ENCODE results near the gene RASGRF1. TPM values are rescaled to one million over a fixed set of nuclear protein-coding genes. Genes with fewer than 3 reads are reported as not detected.
A peak's percentile ranks its signal among the peaks of the same experiment; 100 is the strongest.

RASGRF1 gene
- total RNA-seq, 1 donor from 2014 or later = 0.16 TPM

- Mint-ChIP-seq H3K4me1 (peaks cover 27% of the 10 kb centered on the region), H3K9me3 (peaks cover 2% of the 10 kb centered on the region), H3K36me3 (ENCODE audit: low read depth) (no peaks in the 10 kb centered on the region), H3K27me3 (ENCODE audit: low read depth) (no peaks in the 10 kb centered on the region), H3K4me3 (no peak overlapping the region), H3K27ac (ENCODE audit: unreplicated experiment) (peak overlapping the region; percentile 81)
- peak; percentile 48 for DNase-seq (ENCODE audit: low read depth, low spot score)
- TF ChIP-seq CTCF (conservative IDR thresholded peaks at IDR 0.05) = peak; percentile 76
These were observed 110.9 kb downstream of the RASGRF1 start for GRCh38 chr15:78979456-78980320.

GRCh38 chr15:78978601-78979179 lies 111.9 kb downstream of the RASGRF1 start:
- Mint-ChIP-seq H3K4me3 (no peak overlapping the region), H3K27me3 (ENCODE audit: low read depth) (no peaks in the 10 kb centered on the region), H3K36me3 (ENCODE audit: low read depth) (no peaks in the 10 kb centered on the region), H3K9me3 (peaks cover under 1% of the 10 kb centered on the region), H3K4me1 (peaks cover 27% of the 10 kb centered on the region), H3K27ac (ENCODE audit: unreplicated experiment) (peak overlapping the region; percentile 81)
- no peak for DNase-seq (ENCODE audit: low read depth, low spot score)
- TF ChIP-seq CTCF (conservative IDR thresholded peaks at IDR 0.05) = no peak

DNA sequence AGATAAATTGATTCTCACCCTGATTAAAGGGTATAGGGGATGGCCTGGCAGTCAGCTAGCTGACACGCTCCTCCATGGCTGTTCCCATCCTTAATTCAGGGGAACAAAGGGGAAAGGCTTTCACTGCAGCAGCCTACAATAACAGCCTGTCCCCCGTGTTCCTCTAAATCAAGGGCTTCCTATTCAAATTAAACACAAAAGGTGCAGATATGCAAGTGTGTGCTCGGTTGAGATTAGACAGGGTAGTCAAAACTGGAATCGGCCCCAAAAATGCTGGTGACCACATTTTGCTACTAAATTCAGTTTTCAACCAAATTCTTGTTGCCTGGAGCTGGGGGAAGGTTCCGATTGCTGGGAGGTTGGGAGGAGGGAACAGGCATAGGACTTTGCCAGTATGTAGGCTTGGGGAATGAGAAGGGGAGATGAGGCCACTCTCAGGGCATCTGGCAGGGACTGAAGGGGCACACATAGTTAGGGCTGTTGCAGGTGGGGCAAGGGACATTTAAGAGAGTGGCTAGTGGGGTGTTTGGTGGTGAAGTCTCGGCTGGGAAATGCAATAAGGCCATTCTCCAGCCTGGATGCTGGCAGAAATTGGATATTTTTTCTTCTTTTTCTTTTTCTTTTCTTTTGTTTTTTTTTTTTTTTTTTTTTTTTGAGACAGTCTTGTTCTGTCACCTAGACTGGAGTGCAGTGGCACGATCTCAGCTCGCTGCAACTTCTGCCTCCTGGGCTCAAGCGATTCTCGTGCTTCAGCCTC lies 112.8 kb downstream of the RASGRF1 start:
- no peaks in the 10 kb centered on the region for H3K27me3 Mint-ChIP-seq (ENCODE audit: low read depth)
- no peak for DNase-seq (ENCODE audit: low read depth, low spot score)
- no peak overlapping the region for H3K4me3 Mint-ChIP-seq
- no peak overlapping the region for H3K27ac Mint-ChIP-seq (ENCODE audit: unreplicated experiment)
- peaks cover 27% of the 10 kb centered on the region for H3K4me1 Mint-ChIP-seq
- H3K9me3 Mint-ChIP-seq = no peaks in the 10 kb centered on the region
- H3K36me3 Mint-ChIP-seq (ENCODE audit: low read depth) = no peaks in the 10 kb centered on the region
- no peak for TF ChIP-seq CTCF (conservative IDR thresholded peaks at IDR 0.05)

DNA sequence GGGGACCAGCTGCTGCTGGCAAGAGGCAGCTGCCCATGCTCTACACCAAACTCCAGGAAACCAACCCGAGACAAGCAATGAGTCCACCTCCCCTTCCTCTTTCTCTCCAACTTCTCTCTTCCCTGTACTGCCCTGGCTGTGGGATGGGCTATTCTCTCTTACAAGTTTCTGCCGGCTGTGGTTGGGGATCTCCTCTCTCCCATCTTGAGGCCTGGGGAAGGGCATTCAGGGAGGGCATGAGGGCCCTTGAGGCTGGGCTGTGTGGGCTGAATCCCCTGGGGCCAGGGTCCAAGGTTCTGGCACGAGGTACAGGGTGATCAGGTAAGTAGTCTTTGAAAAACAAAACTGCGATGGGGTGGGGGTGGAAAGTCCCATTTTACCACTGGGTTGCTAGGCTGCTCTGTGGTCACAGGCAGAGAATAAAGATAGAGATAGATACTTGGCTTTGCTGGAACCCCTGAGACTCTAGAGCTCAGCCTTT lies 113.4 kb downstream of the RASGRF1 start:
- Mint-ChIP-seq H3K27ac (ENCODE audit: unreplicated experiment) (no peak overlapping the region), H3K4me1 (peaks cover 27% of the 10 kb centered on the region), H3K4me3 (no peak overlapping the region), H3K36me3 (ENCODE audit: low read depth) (no peaks in the 10 kb centered on the region), H3K27me3 (ENCODE audit: low read depth) (no peaks in the 10 kb centered on the region), H3K9me3 (no peaks in the 10 kb centered on the region)
- DNase-seq (ENCODE audit: low read depth, low spot score) = no peak
- no peak for TF ChIP-seq CTCF (conservative IDR thresholded peaks at IDR 0.05)

DNA sequence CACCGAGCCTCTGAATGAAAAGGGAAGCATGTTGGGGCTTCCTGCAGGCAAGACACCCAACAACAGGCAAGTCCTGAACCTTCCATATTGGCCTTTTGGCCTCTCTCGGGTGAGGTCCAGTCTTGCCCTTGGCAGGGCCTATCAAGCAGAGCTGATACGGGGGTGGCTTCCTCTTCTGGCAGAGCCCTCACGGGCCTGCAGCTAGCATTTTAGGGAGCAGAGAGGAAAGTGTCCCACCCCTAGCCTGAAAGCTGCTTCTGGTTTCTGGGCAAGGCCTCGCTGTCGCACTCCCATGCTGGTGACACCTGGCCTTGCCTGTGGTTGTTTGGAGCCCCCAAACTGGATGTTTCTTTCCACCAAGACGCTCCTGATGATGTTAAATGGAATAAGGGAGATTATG lies 113.9 kb downstream of the RASGRF1 start:
- no peaks in the 10 kb centered on the region for H3K27me3 Mint-ChIP-seq (ENCODE audit: low read depth)
- no peaks in the 10 kb centered on the region for H3K9me3 Mint-ChIP-seq
- H3K36me3 Mint-ChIP-seq (ENCODE audit: low read depth) = no peaks in the 10 kb centered on the region
- no peak overlapping the region for H3K27ac Mint-ChIP-seq (ENCODE audit: unreplicated experiment)
- no peak for DNase-seq (ENCODE audit: low read depth, low spot score)
- H3K4me1 Mint-ChIP-seq = peaks cover 27% of the 10 kb centered on the region
- TF ChIP-seq CTCF (conservative IDR thresholded peaks at IDR 0.05) = no peak
- H3K4me3 Mint-ChIP-seq = no peak overlapping the region

All from neural crest cell (in vitro differentiated cells).